Coronary artery (tissue), 2 donors: Measurements from ENCODE around the gene MAML3.

Experiments
- DNase-seq: peaks from one replicate; pipeline ENCODE4 v3.0.0-alpha.2; 2017; ENCODE audit warnings: low spot score
- H3K27ac ChIP-seq, 2 donors: fragments of 200-600 bp; sonication (generic); one replicate each; pipeline ENCODE4 v1.5.1; 2016 to 2019
- H3K4me3 ChIP-seq: fragments of 200-600 bp; sonication (generic); 2 replicates; pipeline ENCODE4 v1.5.1; 2016; ENCODE audit warnings: mild to moderate bottlenecking, moderate library complexity
- TF ChIP-seq, protein P1 (sequence below): fragments of 200-600 bp; sonication (generic); IDR thresholded peaks from one replicate; pipeline ENCODE4 v1.5.1; 2019; ENCODE audit warnings: antibody characterized with exemption

Gene MAML3

DNA sequence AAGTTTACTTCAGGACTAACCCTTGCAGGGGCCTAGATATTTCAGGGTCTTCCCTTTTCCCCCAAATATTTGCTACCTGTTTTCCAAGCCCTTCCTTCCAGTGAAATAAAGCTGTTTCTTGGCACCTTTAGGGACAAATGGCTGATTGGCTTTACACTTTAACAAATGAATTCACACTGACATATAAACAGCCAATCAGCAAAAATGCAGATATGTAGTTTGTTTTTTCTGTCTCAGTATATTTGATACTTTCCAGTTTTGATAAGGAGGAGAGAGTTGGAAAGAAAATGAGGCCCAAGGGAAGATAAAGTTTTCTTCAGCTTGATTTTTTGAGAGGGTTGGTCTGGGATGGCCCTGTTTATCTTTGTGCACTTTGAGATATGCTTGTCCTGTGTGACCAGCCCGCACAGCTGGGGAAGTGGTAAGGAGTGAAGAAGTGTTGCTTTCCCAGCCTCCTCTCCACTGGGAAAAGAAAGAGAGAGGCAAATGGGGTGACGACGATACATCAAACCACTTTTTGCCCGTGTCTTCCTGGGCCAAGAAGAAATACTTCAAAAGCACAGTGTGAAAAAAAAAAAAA, 420.9 kb downstream of the MAML3 start:
- no peak overlapping the region for H3K4me3 ChIP-seq
- DNase-seq = no peak
- TF ChIP-seq, protein P1, sequence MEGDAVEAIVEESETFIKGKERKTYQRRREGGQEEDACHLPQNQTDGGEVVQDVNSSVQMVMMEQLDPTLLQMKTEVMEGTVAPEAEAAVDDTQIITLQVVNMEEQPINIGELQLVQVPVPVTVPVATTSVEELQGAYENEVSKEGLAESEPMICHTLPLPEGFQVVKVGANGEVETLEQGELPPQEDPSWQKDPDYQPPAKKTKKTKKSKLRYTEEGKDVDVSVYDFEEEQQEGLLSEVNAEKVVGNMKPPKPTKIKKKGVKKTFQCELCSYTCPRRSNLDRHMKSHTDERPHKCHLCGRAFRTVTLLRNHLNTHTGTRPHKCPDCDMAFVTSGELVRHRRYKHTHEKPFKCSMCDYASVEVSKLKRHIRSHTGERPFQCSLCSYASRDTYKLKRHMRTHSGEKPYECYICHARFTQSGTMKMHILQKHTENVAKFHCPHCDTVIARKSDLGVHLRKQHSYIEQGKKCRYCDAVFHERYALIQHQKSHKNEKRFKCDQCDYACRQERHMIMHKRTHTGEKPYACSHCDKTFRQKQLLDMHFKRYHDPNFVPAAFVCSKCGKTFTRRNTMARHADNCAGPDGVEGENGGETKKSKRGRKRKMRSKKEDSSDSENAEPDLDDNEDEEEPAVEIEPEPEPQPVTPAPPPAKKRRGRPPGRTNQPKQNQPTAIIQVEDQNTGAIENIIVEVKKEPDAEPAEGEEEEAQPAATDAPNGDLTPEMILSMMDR = no peak
- no peak overlapping the region for H3K27ac ChIP-seq

DNA sequence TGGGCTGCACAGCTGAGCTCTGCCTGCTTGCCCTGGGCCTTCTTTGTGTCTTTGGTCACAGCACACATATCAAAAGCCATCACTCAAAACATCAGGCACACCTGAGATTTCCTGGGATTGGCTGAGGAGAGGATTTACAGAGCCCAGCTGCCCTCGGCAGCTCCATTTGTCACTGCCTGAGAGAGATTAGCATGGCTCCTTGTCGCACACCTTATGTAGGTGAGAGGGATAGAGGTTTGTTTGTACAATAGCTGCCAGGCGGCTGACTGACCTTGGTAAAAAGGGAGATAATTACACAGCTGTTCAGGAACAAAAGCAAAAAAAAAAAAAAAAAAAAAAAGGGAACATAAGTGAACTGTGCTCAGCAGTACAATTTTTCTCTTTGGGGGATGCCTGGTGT, 425.1 kb downstream of the MAML3 start:
- DNase-seq = no peak
- no peak overlapping the region for H3K27ac ChIP-seq
- H3K4me3 ChIP-seq = no peak overlapping the region
- TF ChIP-seq, protein P1 = no peak

DNA sequence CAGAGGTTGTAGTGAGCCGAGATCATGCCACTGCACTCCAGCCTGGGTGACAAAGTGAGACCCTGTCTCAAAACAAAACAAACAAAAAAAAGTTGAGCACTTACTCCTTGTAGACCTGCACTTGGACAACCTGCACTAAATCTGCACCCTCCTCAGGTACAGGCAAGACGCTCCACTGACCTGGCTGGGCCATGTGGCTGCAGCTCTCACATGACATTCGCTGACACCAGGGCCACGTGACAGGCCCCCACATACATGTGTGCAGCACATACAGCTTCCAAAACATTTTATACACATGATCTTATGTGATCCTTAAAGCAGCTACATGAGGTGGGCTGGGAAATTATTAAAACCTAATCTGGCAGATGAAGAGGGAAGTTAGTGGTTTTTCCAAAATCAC, 425.8 kb downstream of the MAML3 start:
- H3K27ac ChIP-seq = no peak overlapping the region
- TF ChIP-seq, protein P1 = no peak
- DNase-seq = no peak
- no peak overlapping the region for H3K4me3 ChIP-seq

DNA sequence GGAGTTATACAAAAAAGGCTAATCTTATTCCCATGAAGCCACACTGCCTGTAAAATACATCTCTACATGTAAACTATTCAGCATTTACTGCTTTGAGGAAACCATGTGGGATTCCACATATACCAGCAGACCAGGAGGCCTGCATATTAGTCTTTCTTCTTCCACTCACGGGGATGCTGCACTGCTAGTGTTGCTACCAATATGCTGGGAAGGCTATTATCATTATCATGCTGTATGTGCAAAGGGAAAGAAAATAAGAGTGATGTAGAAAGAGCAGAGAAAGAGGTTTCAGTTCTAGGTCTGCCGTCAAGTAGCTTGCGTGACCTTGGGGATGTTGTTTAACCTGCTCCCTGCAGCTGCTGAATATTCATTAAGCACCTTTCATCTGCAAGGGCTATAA, 427.4 kb downstream of the MAML3 start:
- no peak for DNase-seq
- Histone ChIP-seq H3K4me3 (no peak overlapping the region), H3K27ac (no peak overlapping the region)
- TF ChIP-seq, protein P1 = no peak

DNA sequence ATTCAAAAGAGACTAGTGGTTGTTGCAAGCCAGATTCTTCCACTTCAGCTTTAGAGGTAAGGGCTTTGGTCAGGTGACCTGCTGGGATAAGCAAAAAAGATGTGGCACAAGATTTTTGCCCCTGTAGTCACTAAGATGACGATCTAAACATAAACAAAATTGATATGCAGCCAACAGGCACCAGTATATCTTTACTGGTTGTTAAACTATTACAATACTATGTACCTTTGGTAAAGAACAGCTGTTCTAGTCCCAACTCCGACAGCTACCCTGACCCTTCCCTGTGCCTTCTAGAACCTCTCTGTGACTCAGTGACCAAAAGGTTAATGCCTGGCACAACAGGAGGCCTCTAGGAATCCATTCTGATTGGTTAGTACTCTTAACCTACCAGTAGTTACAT, 428.7 kb downstream of the MAML3 start:
- DNase-seq = no peak
- TF ChIP-seq, protein P1 = no peak
- no peak overlapping the region for H3K27ac ChIP-seq

DNA sequence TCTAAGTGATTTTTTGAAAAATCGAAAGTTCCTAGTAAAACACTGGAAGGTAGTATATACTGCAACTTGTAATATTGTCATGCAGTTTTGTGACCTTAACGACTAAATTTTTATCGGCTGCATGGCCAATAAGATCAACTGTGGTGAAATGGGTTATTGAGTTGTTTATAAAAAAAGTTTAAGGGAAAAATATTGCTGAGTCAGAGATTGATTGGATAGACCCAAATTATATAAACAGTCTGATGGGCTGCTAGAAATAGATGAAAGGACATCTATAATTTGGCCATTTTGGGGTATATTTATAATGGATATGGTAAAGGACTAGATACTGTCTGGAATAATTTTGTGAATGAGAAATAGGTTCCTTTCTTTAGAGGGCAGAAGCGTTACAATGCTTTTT, 432.2 kb downstream of the MAML3 start:
- no peak overlapping the region for H3K4me3 ChIP-seq
- H3K27ac ChIP-seq = no peak overlapping the region
- TF ChIP-seq, protein P1 = no peak
- no peak for DNase-seq

More for the DNA sequence above, 428.7 kb downstream of the MAML3 start:
- no peak overlapping the region for H3K4me3 ChIP-seq

DNA sequence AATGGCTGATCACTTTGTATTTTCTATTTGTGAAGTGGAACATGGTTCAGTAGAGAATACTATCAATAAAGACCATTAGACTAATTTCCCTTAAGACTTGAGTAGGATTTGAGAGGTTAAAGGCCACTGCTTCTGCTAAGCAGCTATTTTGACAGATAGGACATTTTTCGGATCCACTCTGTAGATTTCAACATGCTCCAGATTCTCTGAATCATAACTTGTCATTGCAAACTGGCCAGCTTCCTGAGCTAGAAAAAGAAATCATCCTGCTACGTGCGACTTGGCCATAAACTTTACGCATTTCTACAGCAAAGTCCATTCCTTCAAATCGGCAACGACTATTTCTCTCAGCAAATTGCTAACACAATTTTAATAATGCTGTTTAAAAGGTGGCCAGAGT, 433.2 kb downstream of the MAML3 start:
- no peak overlapping the region for H3K27ac ChIP-seq
- no peak overlapping the region for H3K4me3 ChIP-seq
- TF ChIP-seq, protein P1 = no peak
- no peak for DNase-seq
